A172 (cell line): ENCODE results near the gene TRIM38. TPM values are rescaled to one million over a fixed set of nuclear protein-coding genes. Genes with fewer than 3 reads are reported as not detected.
A peak's percentile ranks its signal among the peaks of the same experiment; 100 is the strongest.
"Not testable (repeated sequence)": the region's sequence is repeated elsewhere in the genome, so short reads cannot be mapped to it uniquely, and the experiment has no call there.

ENCODE experiments used
- DNase-seq: peaks from one replicate; pipeline ENCODE4 v3.0.0-alpha.2; 2015; ENCODE audit warnings: low spot score
- total RNA-seq: library from RNA; depleted of rRNA; stranded (reverse); fragments of >200 nt; shearing (Covaris generic); gene quantifications from 2 replicates; pipeline ENCODE4 v1.2.3, GENCODE V29; 2014

Gene TRIM38
- total RNA-seq, 1 experiment from 2014 or later: 6.4 TPM

- peak; percentile 93 for DNase-seq
These were observed 8.7 kb downstream of the TRIM38 start for GRCh38 chr6:25971187-25971821.

GRCh38 chr6:25972128-25972527 lies 9.5 kb downstream of the TRIM38 start:
- DNase-seq: no peak

- no peak for DNase-seq
These were observed 10.3 kb downstream of the TRIM38 start for GRCh38 chr6:25972902-25973301.

- DNase-seq: no peak
These were observed 11.4 kb downstream of the TRIM38 start for GRCh38 chr6:25973923-25974555.

- no peak for DNase-seq
These were observed 13.4 kb downstream of the TRIM38 start for GRCh38 chr6:25975923-25976560.

- no peak for DNase-seq
These were observed 18.3 kb downstream of the TRIM38 start for GRCh38 chr6:25980935-25981334.

GRCh38 chr6:25981568-25982263 lies 19.1 kb downstream of the TRIM38 start:
- no peak for DNase-seq

GRCh38 chr6:25984265-25984664 lies 21.7 kb downstream of the TRIM38 start:
- no peak for DNase-seq

- no peak for DNase-seq
These were observed 25.2 kb downstream of the TRIM38 start for GRCh38 chr6:25987845-25988244.

- DNase-seq: no peak
These were observed 27.7 kb downstream of the TRIM38 start for GRCh38 chr6:25990172-25990873.

- DNase-seq: peak; percentile 25
These were observed 29.3 kb downstream of the TRIM38 start for GRCh38 chr6:25991785-25992412.

GRCh38 chr6:25992413-25993340 lies 30.1 kb downstream of the TRIM38 start:
- DNase-seq: peak; percentile 80

- not testable (repeated sequence) for DNase-seq
These were observed 30.7 kb downstream of the TRIM38 start for GRCh38 chr6:25993341-25993684.

GRCh38 chr6:25995507-25995906 lies 32.9 kb downstream of the TRIM38 start:
- DNase-seq: no peak

GRCh38 chr6:25997921-25998320 lies 35.3 kb downstream of the TRIM38 start:
- no peak for DNase-seq

GRCh38 chr6:25998379-25998778 lies 35.8 kb downstream of the TRIM38 start:
- DNase-seq: no peak

GRCh38 chr6:25999225-25999624 lies 36.6 kb downstream of the TRIM38 start:
- not testable (repeated sequence) for DNase-seq

GRCh38 chr6:26000366-26001144 lies 38.0 kb downstream of the TRIM38 start:
- no peak for DNase-seq

- DNase-seq: peak; percentile 45
These were observed 40.6 kb downstream of the TRIM38 start for GRCh38 chr6:26003102-26003694.
